ENCODE measurements around the gene SLC12A3.

SLC12A3 gene

GRCh38 chr16:56953006-56953405, 88.0 kb downstream of the SLC12A3 start:
- no peak overlapping the region for H3K9ac ChIP-seq
- no peak overlapping the region for H3K4me3 ChIP-seq (IDR thresholded peaks at IDR 0.05; ENCODE audit: insufficient read depth, low read depth, low read length)
- no peaks in the 10 kb centered on the region for H3K27me3 ChIP-seq (ENCODE audit: insufficient read depth, low read depth)
- no peaks in the 10 kb centered on the region for H3K79me2 ChIP-seq (ENCODE audit: insufficient read depth, low read depth)
- H4K20me1 ChIP-seq (ENCODE audit: insufficient read depth) = no peaks in the 10 kb centered on the region
- H3K4me2 ChIP-seq = no peak overlapping the region
- no peak overlapping the region for H3K27ac ChIP-seq
- no peak overlapping the region for H2AFZ ChIP-seq (ENCODE audit: low read depth)
- no peaks in the 10 kb centered on the region for H3K36me3 ChIP-seq (ENCODE audit: insufficient read depth)
- no peak for TF ChIP-seq CTCF (conservative IDR thresholded peaks at IDR 0.05; ENCODE audit: low read depth, low read length)
- H3K4me1 ChIP-seq (ENCODE audit: low read depth, poor library complexity, severe bottlenecking) = peaks cover 37% of the 10 kb centered on the region

GRCh38 chr16:56956076-56956475, 91.1 kb downstream of the SLC12A3 start:
- H3K4me3 ChIP-seq (IDR thresholded peaks at IDR 0.05; ENCODE audit: insufficient read depth, low read depth, low read length) = no peak overlapping the region
- no peaks in the 10 kb centered on the region for H4K20me1 ChIP-seq (ENCODE audit: insufficient read depth)
- no peak for TF ChIP-seq CTCF (conservative IDR thresholded peaks at IDR 0.05; ENCODE audit: low read depth, low read length)
- peaks cover 10% of the 10 kb centered on the region for H3K4me1 ChIP-seq (ENCODE audit: low read depth, poor library complexity, severe bottlenecking)
- no peaks in the 10 kb centered on the region for H3K79me2 ChIP-seq (ENCODE audit: insufficient read depth, low read depth)
- H3K9ac ChIP-seq = no peak overlapping the region
- H3K27ac ChIP-seq = no peak overlapping the region
- no peak overlapping the region for H3K4me2 ChIP-seq
- H3K27me3 ChIP-seq (ENCODE audit: insufficient read depth, low read depth) = no peaks in the 10 kb centered on the region
- H2AFZ ChIP-seq (ENCODE audit: low read depth) = no peak overlapping the region
- H3K36me3 ChIP-seq (ENCODE audit: insufficient read depth) = no peaks in the 10 kb centered on the region

- no peak overlapping the region for H3K4me3 ChIP-seq (IDR thresholded peaks at IDR 0.05; ENCODE audit: insufficient read depth, low read depth, low read length)
Observed at GRCh38 chr16:56956756-56957155, 91.7 kb downstream of the SLC12A3 start.

GRCh38 chr16:56960681-56961281, 95.8 kb downstream of the SLC12A3 start:
- no peak for TF ChIP-seq CTCF (conservative IDR thresholded peaks at IDR 0.05; ENCODE audit: low read depth, low read length)
- peaks cover 15% of the 10 kb centered on the region for H3K4me1 ChIP-seq (ENCODE audit: low read depth, poor library complexity, severe bottlenecking)
- no peaks in the 10 kb centered on the region for H3K36me3 ChIP-seq (ENCODE audit: insufficient read depth)
- no peak overlapping the region for H3K4me2 ChIP-seq
- H2AFZ ChIP-seq (ENCODE audit: low read depth) = no peak overlapping the region
- no peak overlapping the region for H3K4me3 ChIP-seq (IDR thresholded peaks at IDR 0.05; ENCODE audit: insufficient read depth, low read depth, low read length)
- H4K20me1 ChIP-seq (ENCODE audit: insufficient read depth) = no peaks in the 10 kb centered on the region
- no peak overlapping the region for H3K9ac ChIP-seq
- no peaks in the 10 kb centered on the region for H3K79me2 ChIP-seq (ENCODE audit: insufficient read depth, low read depth)
- H3K27ac ChIP-seq = no peak overlapping the region
- H3K27me3 ChIP-seq (ENCODE audit: insufficient read depth, low read depth) = no peaks in the 10 kb centered on the region

More at GRCh38 chr16:56956756-56957155, 91.7 kb downstream of the SLC12A3 start:
- TF ChIP-seq CTCF (conservative IDR thresholded peaks at IDR 0.05; ENCODE audit: low read depth, low read length) = no peak
- H4K20me1 ChIP-seq (ENCODE audit: insufficient read depth) = no peaks in the 10 kb centered on the region
- H3K36me3 ChIP-seq (ENCODE audit: insufficient read depth) = no peaks in the 10 kb centered on the region
- no peak overlapping the region for H2AFZ ChIP-seq (ENCODE audit: low read depth)
- no peaks in the 10 kb centered on the region for H3K27me3 ChIP-seq (ENCODE audit: insufficient read depth, low read depth)
- H3K79me2 ChIP-seq (ENCODE audit: insufficient read depth, low read depth) = no peaks in the 10 kb centered on the region
- H3K27ac ChIP-seq = no peak overlapping the region
- H3K9ac ChIP-seq = no peak overlapping the region
- H3K4me2 ChIP-seq = no peak overlapping the region
- peaks cover 4% of the 10 kb centered on the region for H3K4me1 ChIP-seq (ENCODE audit: low read depth, poor library complexity, severe bottlenecking)
